Bronchial epithelial cell (primary cell): ENCODE results near the gene CTDNEP1. TPM values are rescaled to one million over a fixed set of nuclear protein-coding genes. Genes with fewer than 3 reads are reported as not detected.

Source experiments
- DNase-seq: peaks from one replicate; pipeline ENCODE4 v3.0.0-alpha.2; 2010; ENCODE audit warnings: low read depth
- FAIRE-seq: peaks from 2 replicates; lab custom pipeline; 2011; peaks lifted over from hg19 to GRCh38; lab: Jason Lieb, UNC
- H3K27me3 ChIP-seq: 2 replicates; pipeline ENCODE4 v1.5.1; 2011; ENCODE audit warnings: low read length; ENCODE audit not compliant: control insufficient read depth, insufficient read depth
- H3K36me3 ChIP-seq: 2 replicates; pipeline ENCODE4 v1.5.1; 2011; ENCODE audit warnings: low read length; ENCODE audit not compliant: control insufficient read depth, insufficient read depth
- H3K4me3 ChIP-seq: 2 replicates; pipeline ENCODE4 v1.5.1; 2011; ENCODE audit warnings: mild to moderate bottlenecking, low read depth, low read length, control low read depth
- total RNA-seq: library from RNA; depleted of rRNA; stranded (reverse); fragments of >200 nt; gene quantifications from 2 replicates; pipeline ENCODE4 v1.2.1, GENCODE V29; 2014
- TF ChIP-seq, protein P1 (sequence below): IDR thresholded peaks from 2 replicates; pipeline ENCODE4 v1.5.1; 2011; ENCODE audit warnings: mild to moderate bottlenecking, moderate library complexity, low read length, control low read depth, inconsistent platforms; ENCODE audit not compliant: insufficient read depth, severe bottlenecking

Gene CTDNEP1
- total RNA-seq, 1 donor from 2014 or later, result 17.6 TPM

DNA sequence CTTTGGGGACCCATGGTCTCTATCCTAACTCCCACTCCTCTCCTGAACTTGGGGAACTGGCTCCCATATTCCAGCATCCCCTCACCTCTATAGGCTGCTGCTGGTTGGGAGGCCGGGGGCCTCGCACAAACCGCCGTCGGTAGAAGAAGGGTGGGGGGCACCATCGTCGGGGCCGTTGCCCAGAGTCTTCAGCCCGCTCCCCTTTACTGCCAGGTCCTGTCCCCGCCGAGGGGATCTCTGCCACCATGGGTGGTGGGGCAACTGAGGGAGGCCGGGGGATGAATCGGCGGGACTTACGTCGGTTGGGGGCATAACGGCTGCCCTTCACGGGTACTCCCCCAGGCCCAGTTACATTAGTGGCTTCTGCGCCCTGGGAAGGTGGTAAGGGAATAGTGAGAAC lies 38.6 kb upstream of the CTDNEP1 start:
- Histone ChIP-seq H3K4me3 (no peak overlapping the region), H3K27me3 (peaks cover 4% of the 10 kb centered on the region), H3K36me3 (no peaks in the 10 kb centered on the region)
- DNase-seq (no peak), FAIRE-seq (no peak)
- TF ChIP-seq, protein P1, sequence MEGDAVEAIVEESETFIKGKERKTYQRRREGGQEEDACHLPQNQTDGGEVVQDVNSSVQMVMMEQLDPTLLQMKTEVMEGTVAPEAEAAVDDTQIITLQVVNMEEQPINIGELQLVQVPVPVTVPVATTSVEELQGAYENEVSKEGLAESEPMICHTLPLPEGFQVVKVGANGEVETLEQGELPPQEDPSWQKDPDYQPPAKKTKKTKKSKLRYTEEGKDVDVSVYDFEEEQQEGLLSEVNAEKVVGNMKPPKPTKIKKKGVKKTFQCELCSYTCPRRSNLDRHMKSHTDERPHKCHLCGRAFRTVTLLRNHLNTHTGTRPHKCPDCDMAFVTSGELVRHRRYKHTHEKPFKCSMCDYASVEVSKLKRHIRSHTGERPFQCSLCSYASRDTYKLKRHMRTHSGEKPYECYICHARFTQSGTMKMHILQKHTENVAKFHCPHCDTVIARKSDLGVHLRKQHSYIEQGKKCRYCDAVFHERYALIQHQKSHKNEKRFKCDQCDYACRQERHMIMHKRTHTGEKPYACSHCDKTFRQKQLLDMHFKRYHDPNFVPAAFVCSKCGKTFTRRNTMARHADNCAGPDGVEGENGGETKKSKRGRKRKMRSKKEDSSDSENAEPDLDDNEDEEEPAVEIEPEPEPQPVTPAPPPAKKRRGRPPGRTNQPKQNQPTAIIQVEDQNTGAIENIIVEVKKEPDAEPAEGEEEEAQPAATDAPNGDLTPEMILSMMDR, result no peak

DNA sequence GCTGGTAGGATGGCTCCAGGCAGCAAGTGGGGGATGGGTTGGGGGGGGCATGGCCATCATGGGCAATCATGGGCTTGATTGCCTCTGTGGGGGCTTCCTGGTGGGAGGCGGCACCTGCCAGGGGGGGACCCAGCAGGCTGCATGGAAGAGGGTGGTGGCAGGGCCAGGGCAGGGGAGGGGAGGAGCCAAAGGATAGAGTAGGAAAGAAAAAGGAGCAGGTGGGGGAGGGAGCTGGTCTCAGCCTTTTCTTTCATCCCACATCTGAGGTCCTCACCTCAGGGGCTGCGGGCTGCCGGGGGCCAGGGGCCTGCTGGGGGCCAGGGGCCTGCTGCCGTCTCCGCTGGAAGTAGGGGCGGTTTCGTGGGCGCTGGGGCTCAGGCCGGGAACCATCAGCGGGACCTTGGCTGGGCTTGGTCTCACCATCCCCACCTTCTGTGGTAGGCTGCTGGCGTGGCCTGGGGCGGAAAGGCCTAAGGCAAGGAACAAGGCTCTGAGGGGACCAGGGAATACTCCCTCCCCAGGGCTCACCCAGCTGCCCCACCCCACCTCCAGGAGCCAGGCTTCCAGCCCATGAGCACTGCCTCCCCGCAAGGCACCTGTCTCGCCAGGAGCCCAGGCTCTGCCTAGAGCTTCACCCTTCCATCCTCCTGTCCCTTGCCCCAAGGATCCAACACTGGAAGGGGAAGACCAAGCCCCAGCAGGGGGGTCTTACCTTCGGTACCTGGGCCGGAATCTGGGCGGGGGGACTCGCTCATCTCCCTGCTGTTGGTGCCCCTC lies 37.9 kb upstream of the CTDNEP1 start:
- H3K4me3 ChIP-seq, result no peak overlapping the region
- TF ChIP-seq, protein P1, result no peak
- peaks cover 5% of the 10 kb centered on the region for H3K27me3 ChIP-seq
- no peaks in the 10 kb centered on the region for H3K36me3 ChIP-seq
- DNase-seq, result no peak
- FAIRE-seq, result no peak

- TF ChIP-seq, protein P1, result no peak
- DNase-seq, result no peak
- Histone ChIP-seq H3K4me3 (no peak overlapping the region), H3K36me3 (no peaks in the 10 kb centered on the region), H3K27me3 (peaks cover 5% of the 10 kb centered on the region)
- no peak for FAIRE-seq
Measured at GRCh38 chr17:7285679-7286078, 34.1 kb upstream of the CTDNEP1 start.

DNA sequence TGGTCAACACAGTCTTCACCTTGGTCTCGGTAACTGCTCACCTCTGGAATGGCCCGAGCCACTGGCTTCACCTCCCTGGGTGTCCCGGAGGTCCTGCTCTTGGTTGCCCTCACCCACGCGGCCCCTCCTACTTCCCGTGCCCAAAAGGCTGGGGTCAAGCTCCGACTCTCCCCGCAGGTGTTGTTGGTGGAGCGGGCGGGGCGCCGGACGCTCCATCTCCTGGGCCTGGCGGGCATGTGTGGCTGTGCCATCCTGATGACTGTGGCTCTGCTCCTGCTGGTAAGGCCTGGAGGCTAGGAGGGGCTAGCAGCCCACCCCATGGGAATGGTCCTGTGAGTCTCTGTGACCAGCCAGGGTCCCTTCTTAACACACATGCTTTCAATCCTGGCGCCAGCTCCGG lies 33.4 kb upstream of the CTDNEP1 start:
- peaks cover 5% of the 10 kb centered on the region for H3K27me3 ChIP-seq
- TF ChIP-seq, protein P1, result no peak
- no peak overlapping the region for H3K4me3 ChIP-seq
- H3K36me3 ChIP-seq, result no peaks in the 10 kb centered on the region
- DNase-seq (no peak), FAIRE-seq (no peak)

DNA sequence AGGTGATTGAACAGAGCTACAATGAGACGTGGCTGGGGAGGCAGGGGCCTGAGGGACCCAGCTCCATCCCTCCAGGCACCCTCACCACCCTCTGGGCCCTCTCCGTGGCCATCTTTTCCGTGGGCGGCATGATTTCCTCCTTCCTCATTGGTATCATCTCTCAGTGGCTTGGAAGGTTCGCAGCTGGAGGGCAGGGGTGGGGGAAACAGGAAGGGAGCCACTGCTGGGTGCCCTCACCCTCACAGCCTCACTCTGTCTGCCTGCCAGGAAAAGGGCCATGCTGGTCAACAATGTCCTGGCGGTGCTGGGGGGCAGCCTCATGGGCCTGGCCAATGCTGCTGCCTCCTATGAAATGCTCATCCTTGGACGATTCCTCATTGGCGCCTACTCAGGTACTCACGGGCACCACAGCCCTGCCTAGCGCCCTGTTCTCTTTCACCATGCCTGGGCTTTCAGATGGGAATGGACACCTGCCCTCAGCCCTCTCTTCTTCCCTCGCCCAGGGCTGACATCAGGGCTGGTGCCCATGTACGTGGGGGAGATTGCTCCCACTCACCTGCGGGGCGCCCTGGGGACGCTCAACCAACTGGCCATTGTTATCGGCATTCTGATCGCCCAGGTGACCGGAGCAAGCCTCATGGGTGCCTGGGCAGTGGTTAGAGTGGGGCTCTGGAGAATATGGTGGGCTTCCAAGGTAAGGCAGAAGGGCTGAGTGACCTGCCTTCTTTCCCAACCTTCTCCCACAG lies 32.1 kb upstream of the CTDNEP1 start:
- Histone ChIP-seq H3K27me3 (peaks cover 5% of the 10 kb centered on the region), H3K4me3 (no peak overlapping the region)
- FAIRE-seq, result no peak

More for the DNA sequence above, 32.1 kb upstream of the CTDNEP1 start:
- H3K36me3 ChIP-seq, result no peaks in the 10 kb centered on the region
- no peak for DNase-seq
- TF ChIP-seq, protein P1, result no peak
